Ishikawa (cell line): ENCODE measurements around the gene DOK1.

ENCODE experiments used
- CEBPB ChIP-seq: IDR thresholded peaks from 2 replicates; pipeline ENCODE4 v1.6.1; 2012
- CREB1 ChIP-seq: IDR thresholded peaks from 2 replicates; pipeline ENCODE4 v1.6.1; 2012; ENCODE audit warnings: low read depth
- EGR1 ChIP-seq: IDR thresholded peaks from 2 replicates; pipeline ENCODE4 v1.6.1; 2012
- EP300 ChIP-seq: IDR thresholded peaks from 2 replicates; pipeline ENCODE4 v1.6.1; 2012; ENCODE audit warnings: borderline replicate concordance
- FOXM1 ChIP-seq: IDR thresholded peaks from 2 replicates; pipeline ENCODE4 v1.6.1; 2012; ENCODE audit warnings: low read depth, borderline replicate concordance
- NFIC ChIP-seq: IDR thresholded peaks from 2 replicates; pipeline ENCODE4 v1.6.1; 2012
- RAD21 ChIP-seq: IDR thresholded peaks from 2 replicates; pipeline ENCODE4 v1.6.1; 2012; ENCODE audit warnings: low read depth
- TAF1 ChIP-seq: IDR thresholded peaks from 2 replicates; pipeline ENCODE4 v1.6.1; 2012; ENCODE audit warnings: low read depth, mild to moderate bottlenecking
- TCF12 ChIP-seq: IDR thresholded peaks from 2 replicates; pipeline ENCODE4 v1.6.1; 2012; ENCODE audit warnings: low read depth
- TEAD4 ChIP-seq: IDR thresholded peaks from 2 replicates; pipeline ENCODE4 v1.6.1; 2012
- YY1 ChIP-seq: IDR thresholded peaks from 2 replicates; pipeline ENCODE4 v1.6.1; 2012; ENCODE audit warnings: low read depth
- ZBTB7A ChIP-seq: IDR thresholded peaks from 2 replicates; pipeline ENCODE4 v1.6.1; 2012; ENCODE audit warnings: low read depth
- TF ChIP-seq, protein P1 (sequence below): IDR thresholded peaks from 2 replicates; pipeline ENCODE4 v1.6.1; 2012; ENCODE audit warnings: low read depth, mild to moderate bottlenecking
- TF ChIP-seq, protein P2 (sequence below): IDR thresholded peaks from 2 replicates; pipeline ENCODE4 v1.6.1; 2012
- TF ChIP-seq, protein P3 (sequence below): IDR thresholded peaks from 2 replicates; pipeline ENCODE4 v1.6.1; 2012

Gene DOK1

DNA sequence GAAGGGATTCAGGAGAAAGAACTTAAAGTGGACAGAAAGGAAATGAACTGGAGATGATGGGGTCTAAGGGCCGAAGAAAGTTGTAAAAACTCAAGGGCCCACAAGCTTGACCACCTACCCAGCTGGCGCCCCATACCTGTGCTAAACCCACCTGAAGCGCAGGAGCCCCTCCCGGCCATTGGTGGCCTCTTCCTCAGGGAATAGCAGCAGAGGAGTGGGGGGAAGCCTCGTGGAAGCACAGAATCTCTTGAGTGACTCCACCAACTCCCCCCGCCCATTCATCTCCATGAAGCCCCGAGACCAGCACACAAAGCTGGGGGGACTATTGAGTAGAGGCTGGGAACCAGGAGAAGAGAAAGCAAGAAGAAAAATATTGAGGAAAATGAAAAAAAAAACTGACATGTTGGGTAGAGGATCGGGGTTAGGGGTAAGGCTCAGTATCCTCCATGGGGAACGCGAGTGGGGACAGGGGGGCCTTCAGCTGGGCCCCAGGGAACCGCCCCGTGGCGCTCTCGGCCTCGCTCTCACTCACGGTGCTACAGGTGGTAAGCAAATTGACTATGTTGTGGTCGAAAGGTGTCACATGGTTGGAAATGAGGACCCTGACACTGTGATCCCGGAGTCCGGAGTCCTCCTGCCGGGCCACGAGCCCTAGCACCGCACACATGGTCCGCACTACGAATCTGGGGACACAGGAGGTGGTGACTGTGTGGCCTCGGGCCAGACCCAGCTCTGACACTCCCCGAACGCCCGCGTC is 25.7 kb upstream of the DOK1 start:
- TF ChIP-seq ZBTB7A (no peak), NFIC (no peak), TCF12 (no peak), TEAD4 (no peak), TAF1 (no peak), EGR1 (no peak), FOXM1 (no peak), EP300 (no peak), YY1 (no peak), RAD21 (no peak), CEBPB (no peak), CREB1 (no peak)
- TF ChIP-seq, protein P1, sequence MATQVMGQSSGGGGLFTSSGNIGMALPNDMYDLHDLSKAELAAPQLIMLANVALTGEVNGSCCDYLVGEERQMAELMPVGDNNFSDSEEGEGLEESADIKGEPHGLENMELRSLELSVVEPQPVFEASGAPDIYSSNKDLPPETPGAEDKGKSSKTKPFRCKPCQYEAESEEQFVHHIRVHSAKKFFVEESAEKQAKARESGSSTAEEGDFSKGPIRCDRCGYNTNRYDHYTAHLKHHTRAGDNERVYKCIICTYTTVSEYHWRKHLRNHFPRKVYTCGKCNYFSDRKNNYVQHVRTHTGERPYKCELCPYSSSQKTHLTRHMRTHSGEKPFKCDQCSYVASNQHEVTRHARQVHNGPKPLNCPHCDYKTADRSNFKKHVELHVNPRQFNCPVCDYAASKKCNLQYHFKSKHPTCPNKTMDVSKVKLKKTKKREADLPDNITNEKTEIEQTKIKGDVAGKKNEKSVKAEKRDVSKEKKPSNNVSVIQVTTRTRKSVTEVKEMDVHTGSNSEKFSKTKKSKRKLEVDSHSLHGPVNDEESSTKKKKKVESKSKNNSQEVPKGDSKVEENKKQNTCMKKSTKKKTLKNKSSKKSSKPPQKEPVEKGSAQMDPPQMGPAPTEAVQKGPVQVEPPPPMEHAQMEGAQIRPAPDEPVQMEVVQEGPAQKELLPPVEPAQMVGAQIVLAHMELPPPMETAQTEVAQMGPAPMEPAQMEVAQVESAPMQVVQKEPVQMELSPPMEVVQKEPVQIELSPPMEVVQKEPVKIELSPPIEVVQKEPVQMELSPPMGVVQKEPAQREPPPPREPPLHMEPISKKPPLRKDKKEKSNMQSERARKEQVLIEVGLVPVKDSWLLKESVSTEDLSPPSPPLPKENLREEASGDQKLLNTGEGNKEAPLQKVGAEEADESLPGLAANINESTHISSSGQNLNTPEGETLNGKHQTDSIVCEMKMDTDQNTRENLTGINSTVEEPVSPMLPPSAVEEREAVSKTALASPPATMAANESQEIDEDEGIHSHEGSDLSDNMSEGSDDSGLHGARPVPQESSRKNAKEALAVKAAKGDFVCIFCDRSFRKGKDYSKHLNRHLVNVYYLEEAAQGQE, result no peak
- TF ChIP-seq, protein P2, sequence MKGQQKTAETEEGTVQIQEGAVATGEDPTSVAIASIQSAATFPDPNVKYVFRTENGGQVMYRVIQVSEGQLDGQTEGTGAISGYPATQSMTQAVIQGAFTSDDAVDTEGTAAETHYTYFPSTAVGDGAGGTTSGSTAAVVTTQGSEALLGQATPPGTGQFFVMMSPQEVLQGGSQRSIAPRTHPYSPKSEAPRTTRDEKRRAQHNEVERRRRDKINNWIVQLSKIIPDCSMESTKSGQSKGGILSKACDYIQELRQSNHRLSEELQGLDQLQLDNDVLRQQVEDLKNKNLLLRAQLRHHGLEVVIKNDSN, result no peak
- TF ChIP-seq, protein P3, sequence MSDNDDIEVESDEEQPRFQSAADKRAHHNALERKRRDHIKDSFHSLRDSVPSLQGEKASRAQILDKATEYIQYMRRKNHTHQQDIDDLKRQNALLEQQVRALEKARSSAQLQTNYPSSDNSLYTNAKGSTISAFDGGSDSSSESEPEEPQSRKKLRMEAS, result no peak

DNA sequence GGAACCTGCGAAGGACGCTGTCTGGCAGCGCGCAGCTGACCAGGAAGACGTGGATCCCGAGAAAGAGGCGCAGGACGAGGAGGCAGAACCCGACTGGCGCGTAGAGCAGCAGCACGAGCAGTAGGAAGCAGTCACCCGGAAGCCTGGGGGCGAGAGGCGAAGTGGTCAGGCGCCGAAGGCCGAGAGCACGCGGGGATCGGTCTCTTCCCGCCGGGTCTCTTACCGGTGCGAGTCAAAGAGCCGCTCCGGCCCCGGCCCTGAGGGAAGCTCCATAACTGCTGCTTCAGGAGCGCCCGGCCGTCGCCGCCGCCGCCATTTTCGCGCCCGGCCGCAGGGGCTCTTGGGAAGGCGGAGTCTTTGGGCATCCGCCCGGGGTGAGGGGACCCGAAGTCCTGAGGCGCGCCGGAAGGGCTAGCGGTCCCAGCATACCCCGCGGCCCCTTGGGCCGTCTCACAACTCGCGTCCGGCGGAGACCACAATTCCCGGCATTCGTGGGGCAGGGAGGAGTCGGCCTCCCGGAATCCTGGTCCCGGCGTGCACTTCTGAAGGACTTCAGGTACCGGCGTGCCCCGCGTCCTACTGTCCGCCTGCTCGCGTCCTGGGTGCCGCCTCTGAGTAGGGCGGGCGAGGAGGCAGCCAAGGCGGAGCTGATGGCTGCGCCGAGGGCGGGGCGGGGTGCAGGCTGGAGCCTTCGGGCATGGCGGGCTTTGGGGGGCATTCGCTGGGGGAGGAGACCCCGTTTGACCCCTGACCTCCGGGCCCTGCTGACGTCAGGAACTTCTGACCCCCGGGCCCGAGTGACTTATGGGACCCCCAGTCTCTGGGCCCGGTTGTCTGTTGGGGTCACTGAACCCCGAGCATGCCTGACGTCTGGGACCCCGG is 24.9 kb upstream of the DOK1 start, which contains the start of the genes AUP1 and HTRA2:
AUP1 (minus strand) TSS at position 350 of the 882 bp plus-strand sequence; CDS start at position 273, 77 bp downstream.
HTRA2 (plus strand) TSS at position 577 of the 882 bp plus-strand sequence; CDS start at position 651, 74 bp downstream.
- peak; percentile 96 for TF ChIP-seq YY1
- TF ChIP-seq ZBTB7A, result peak; percentile 94
- TF ChIP-seq TCF12, result peak; percentile 55; the same call in 1 of the 2 replicates
- 0 out of 2 replicates have a peak, but pooled peaks have one; percentile 36 for TF ChIP-seq EGR1
- TF ChIP-seq TEAD4, result peak; percentile 69
- TF ChIP-seq, protein P2, result peak; percentile 29
- TF ChIP-seq, protein P1, result 0 out of 2 replicates have a peak, but pooled peaks have one; percentile 30
- TF ChIP-seq FOXM1, result no peak
- TF ChIP-seq, protein P3, result peak; percentile 81
- no peak for TF ChIP-seq RAD21
- TF ChIP-seq CREB1, result no peak; the same call in none of the 2 replicates
- TF ChIP-seq EP300, result no peak; the same call in 1 of the 2 replicates
- no peak for TF ChIP-seq CEBPB
- peak; percentile 45; the same call in 1 of the 2 replicates for TF ChIP-seq NFIC
- TF ChIP-seq TAF1, result peak; percentile 99

DNA sequence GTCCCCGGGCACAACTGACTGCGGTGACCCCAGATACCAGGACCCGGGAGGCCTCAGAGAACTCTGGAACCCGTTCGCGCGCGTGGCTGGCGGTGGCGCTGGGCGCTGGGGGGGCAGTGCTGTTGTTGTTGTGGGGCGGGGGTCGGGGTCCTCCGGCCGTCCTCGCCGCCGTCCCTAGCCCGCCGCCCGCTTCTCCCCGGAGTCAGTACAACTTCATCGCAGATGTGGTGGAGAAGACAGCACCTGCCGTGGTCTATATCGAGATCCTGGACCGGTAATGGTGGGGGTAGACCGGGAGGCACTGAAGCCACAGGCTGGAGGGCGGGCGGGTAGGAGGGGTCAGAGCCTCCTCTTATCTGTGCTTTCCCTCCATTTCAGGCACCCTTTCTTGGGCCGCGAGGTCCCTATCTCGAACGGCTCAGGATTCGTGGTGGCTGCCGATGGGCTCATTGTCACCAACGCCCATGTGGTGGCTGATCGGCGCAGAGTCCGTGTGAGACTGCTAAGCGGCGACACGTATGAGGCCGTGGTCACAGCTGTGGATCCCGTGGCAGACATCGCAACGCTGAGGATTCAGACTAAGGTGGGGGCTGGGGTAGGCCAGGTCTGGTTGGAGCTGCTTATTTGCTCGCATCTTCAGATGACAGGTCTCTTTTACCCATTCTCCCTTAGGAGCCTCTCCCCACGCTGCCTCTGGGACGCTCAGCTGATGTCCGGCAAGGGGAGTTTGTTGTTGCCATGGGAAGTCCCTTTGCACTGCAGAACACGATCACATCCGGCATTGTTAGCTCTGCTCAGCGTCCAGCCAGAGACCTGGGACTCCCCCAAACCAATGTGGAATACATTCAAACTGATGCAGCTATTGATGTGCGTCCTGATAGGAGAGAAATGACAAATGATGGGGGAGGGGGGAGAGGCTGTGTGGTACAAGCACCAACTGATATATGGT is 24.0 kb upstream of the DOK1 start:
- TF ChIP-seq ZBTB7A, result peak; percentile 48; the same call in 1 of the 2 replicates
- TF ChIP-seq CREB1, result no peak
- TF ChIP-seq, protein P3, result peak; percentile 81

DNA sequence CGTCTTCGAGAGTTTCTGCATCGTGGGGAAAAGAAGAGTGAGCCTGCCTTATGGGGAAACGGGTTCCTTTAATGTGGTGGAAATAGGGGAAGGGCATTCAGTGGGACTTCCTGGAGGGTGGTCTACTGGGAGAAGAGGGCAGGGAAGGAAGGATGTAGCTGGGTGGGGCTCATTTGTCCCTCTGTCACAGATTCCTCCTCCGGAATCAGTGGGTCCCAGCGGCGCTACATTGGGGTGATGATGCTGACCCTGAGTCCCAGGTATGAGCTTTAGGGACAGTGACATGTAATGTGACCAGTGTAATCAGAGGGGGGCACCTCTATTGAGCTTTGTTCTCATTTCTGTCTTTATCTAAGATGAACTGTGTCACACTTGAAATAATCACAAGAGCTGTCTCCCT is 22.9 kb upstream of the DOK1 start:
- TF ChIP-seq RAD21, result no peak
- TF ChIP-seq EP300, result no peak
